OCI-LY7 (cell line): Measurements from ENCODE around the gene NPY1R. TPM values are rescaled to one million over a fixed set of nuclear protein-coding genes. Genes with fewer than 3 reads are reported as not detected.

Experiments
- BruUV-seq: library from RNA; stranded (reverse); fragments of 400-500 nt; replicated peaks from 2 replicates; lab custom pipeline; 2021; lab: Mats Ljungman, UMichigan
- CTCF ChIA-PET: fragments of 300-600 bp; sonication (Branson Sonifier 250); formaldehyde crosslinking; loops from one replicate; lab custom pipeline; 2022; ENCODE audit warnings: antibody characterized with exemption; ENCODE audit not compliant: unreplicated experiment; lab: Charles Lee
- POLR2A ChIA-PET: fragments of 300-600 bp; sonication (Branson Sonifier 250); formaldehyde crosslinking; loops from one replicate; lab custom pipeline; 2022; ENCODE audit warnings: antibody characterized with exemption; lab: Charles Lee
- DNase-seq: peaks from one replicate; pipeline ENCODE4 v3.0.0-alpha.2; 2015; ENCODE audit warnings: low spot score
- H2AFZ ChIP-seq: fragments of 200-600 bp; sonication (generic), shearing (Covaris generic); 2 replicates; pipeline ENCODE4 v1.6.1; 2014; ENCODE audit warnings: mild to moderate bottlenecking, antibody characterized with exemption, low read length, moderate library complexity
- H3K27ac ChIP-seq: fragments of 200-600 bp; sonication (generic); 2 replicates; pipeline ENCODE4 v1.5.1; 2014; ENCODE audit warnings: mixed run types, low read depth, mild to moderate bottlenecking, moderate library complexity, low read length, inconsistent platforms; ENCODE audit not compliant: poor library complexity, severe bottlenecking
- H3K36me3 ChIP-seq: fragments of 200-600 bp; sonication (generic); 2 replicates; pipeline ENCODE4 v1.6.1; 2014; ENCODE audit warnings: mild to moderate bottlenecking, antibody characterized with exemption, low read length, moderate library complexity, mixed read lengths; ENCODE audit not compliant: insufficient read depth
- H3K4me1 ChIP-seq: fragments of 200-600 bp; sonication (generic); 2 replicates; pipeline ENCODE4 v1.5.1; 2014; ENCODE audit warnings: mild to moderate bottlenecking, low read length; ENCODE audit not compliant: insufficient read depth, poor library complexity, severe bottlenecking
- H3K4me2 ChIP-seq: fragments of 200-600 bp; sonication (generic); 2 replicates; pipeline ENCODE4 v1.6.1; 2014; ENCODE audit warnings: mild to moderate bottlenecking, low read length
- H3K4me3 ChIP-seq: fragments of 200-600 bp; sonication (generic); 2 replicates; pipeline ENCODE4 v1.5.1; 2014; ENCODE audit warnings: mild to moderate bottlenecking, low read depth, low read length; ENCODE audit not compliant: poor library complexity, severe bottlenecking
- H3K79me2 ChIP-seq: fragments of 200-600 bp; sonication (generic); 2 replicates; pipeline ENCODE4 v1.6.1; 2016; ENCODE audit warnings: low read depth, mild to moderate bottlenecking, low read length, moderate library complexity, mixed read lengths; ENCODE audit not compliant: insufficient read depth
- H3K9me2 ChIP-seq: fragments of 200-600 bp; sonication (generic); 2 replicates; pipeline ENCODE4 v1.6.1; 2016; ENCODE audit warnings: mild to moderate bottlenecking, low read length, mixed read lengths; ENCODE audit not compliant: insufficient read depth
- H3K9me3 ChIP-seq: fragments of 200-600 bp; sonication (generic); 2 replicates; pipeline ENCODE4 v1.6.1; 2014; ENCODE audit warnings: mild to moderate bottlenecking, mixed run types, low read length, mixed read lengths
- H4K20me1 ChIP-seq: fragments of 200-600 bp; sonication (generic); 2 replicates; pipeline ENCODE4 v1.6.1; 2014; ENCODE audit warnings: mild to moderate bottlenecking, antibody characterized with exemption, low read length, moderate library complexity, mixed read lengths; ENCODE audit not compliant: insufficient read depth
- EZH2phosphoT487 ChIP-seq: fragments of 200-600 bp; sonication (generic); IDR thresholded peaks from 2 replicates; pipeline ENCODE4 v1.6.1; 2018; ENCODE audit warnings: low read depth, borderline replicate concordance, mild to moderate bottlenecking, mixed run types, antibody characterized with exemption, low read length, moderate library complexity, mixed read lengths
- intact Hi-C: fragments of 100-400 bp; cut with micrococcal nuclease; formaldehyde crosslinking; loops from one replicate; pipeline ENCODE4 v1.10.0; 2022; ENCODE audit not compliant: unreplicated experiment
- total RNA-seq, 2 experiments: library from RNA; depleted of rRNA in 1 of 2; stranded (reverse); fragments of >200 nt in 1 of 2; shearing (Covaris generic) in 1 of 2; gene quantifications; 2 replicates each; pipeline ENCODE4 v1.2.3, GENCODE V29; 2014 to 2022
- TF ChIP-seq, protein P1 (sequence below): fragments of 200-600 bp; sonication (generic); conservative IDR thresholded peaks from 2 replicates; pipeline ENCODE4 v1.5.1; 2014; ENCODE audit warnings: mild to moderate bottlenecking, antibody characterized with exemption, low read length, moderate library complexity, mixed read lengths

The NPY1R gene
- total RNA-seq, 2 experiments from 2014 or later: not detected

DNA sequence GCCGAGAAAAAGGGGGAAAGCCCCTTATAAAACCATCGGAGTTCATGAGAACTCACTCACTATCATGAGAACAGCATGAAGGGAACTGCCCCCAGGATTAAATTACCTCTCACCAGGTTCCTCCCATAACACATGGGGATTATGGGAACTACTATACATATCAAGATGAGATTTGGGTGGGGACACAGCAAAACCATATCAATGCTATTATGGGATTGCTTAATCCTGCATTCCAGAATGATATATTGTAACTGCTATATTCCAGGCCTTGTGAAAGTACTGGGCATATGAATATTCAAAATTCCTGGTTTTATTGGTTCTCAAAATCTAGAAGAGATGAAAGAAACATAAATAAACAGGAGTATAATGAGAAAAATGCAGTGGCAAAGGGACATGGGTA, 29.3 kb downstream of the NPY1R start:
- intact Hi-C loops: no loop called here
- CTCF ChIA-PET: no interaction called here

DNA sequence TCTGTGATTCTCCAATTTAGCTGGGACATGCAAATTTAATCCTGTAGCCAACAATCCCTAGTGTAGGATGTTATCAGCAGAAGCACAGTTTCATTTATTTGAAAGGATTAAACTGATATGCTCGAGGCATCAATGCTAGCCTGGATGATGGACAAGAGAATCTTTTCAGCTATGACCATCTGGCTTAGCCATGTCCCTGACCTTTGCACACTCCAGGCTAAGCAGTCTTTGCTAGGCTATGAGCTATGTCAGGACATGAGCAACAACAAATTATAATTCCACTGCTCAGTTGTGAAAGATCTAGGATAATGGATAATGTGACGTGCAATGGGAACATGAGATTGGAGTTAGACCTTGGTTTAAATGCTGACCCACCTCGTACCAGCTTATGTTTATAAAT, 32.0 kb downstream of the NPY1R start:
- TF ChIP-seq, protein P1, sequence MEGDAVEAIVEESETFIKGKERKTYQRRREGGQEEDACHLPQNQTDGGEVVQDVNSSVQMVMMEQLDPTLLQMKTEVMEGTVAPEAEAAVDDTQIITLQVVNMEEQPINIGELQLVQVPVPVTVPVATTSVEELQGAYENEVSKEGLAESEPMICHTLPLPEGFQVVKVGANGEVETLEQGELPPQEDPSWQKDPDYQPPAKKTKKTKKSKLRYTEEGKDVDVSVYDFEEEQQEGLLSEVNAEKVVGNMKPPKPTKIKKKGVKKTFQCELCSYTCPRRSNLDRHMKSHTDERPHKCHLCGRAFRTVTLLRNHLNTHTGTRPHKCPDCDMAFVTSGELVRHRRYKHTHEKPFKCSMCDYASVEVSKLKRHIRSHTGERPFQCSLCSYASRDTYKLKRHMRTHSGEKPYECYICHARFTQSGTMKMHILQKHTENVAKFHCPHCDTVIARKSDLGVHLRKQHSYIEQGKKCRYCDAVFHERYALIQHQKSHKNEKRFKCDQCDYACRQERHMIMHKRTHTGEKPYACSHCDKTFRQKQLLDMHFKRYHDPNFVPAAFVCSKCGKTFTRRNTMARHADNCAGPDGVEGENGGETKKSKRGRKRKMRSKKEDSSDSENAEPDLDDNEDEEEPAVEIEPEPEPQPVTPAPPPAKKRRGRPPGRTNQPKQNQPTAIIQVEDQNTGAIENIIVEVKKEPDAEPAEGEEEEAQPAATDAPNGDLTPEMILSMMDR: no peak
- TF ChIP-seq EZH2phosphoT487: no peak
- no peaks in the 10 kb centered on the region for H3K9me2 ChIP-seq
- no peaks in the 10 kb centered on the region for H3K4me1 ChIP-seq
- no TSS peak for BruUV-seq
- H3K4me2 ChIP-seq: no peak overlapping the region
- no peak overlapping the region for H2AFZ ChIP-seq
- no peaks in the 10 kb centered on the region for H3K36me3 ChIP-seq
- POLR2A ChIA-PET: interaction anchor here (1.5 kb wide), 1 partner anchor 10 kb away, joined by 3 read pairs; no protein-coding TSS in a partner anchor
- CTCF ChIA-PET: no interaction called here
- H3K4me3 ChIP-seq: no peak overlapping the region
- no peaks in the 10 kb centered on the region for H3K79me2 ChIP-seq
- H3K27ac ChIP-seq: no peak overlapping the region
- no peak for DNase-seq
- H3K9me3 ChIP-seq: no peaks in the 10 kb centered on the region
- H4K20me1 ChIP-seq: no peaks in the 10 kb centered on the region
- intact Hi-C loops: no loop called here

More for the DNA sequence above, 29.3 kb downstream of the NPY1R start:
- BruUV-seq: no TSS peak
- Histone ChIP-seq H3K27ac (no peak overlapping the region), H2AFZ (no peak overlapping the region), H3K4me3 (no peak overlapping the region), H4K20me1 (no peaks in the 10 kb centered on the region), H3K79me2 (no peaks in the 10 kb centered on the region), H3K4me1 (no peaks in the 10 kb centered on the region), H3K4me2 (no peak overlapping the region), H3K9me2 (no peaks in the 10 kb centered on the region), H3K9me3 (no peaks in the 10 kb centered on the region), H3K36me3 (no peaks in the 10 kb centered on the region)
- POLR2A ChIA-PET: no interaction called here
- TF ChIP-seq, protein P1: no peak
- TF ChIP-seq EZH2phosphoT487: no peak
- no peak for DNase-seq

DNA sequence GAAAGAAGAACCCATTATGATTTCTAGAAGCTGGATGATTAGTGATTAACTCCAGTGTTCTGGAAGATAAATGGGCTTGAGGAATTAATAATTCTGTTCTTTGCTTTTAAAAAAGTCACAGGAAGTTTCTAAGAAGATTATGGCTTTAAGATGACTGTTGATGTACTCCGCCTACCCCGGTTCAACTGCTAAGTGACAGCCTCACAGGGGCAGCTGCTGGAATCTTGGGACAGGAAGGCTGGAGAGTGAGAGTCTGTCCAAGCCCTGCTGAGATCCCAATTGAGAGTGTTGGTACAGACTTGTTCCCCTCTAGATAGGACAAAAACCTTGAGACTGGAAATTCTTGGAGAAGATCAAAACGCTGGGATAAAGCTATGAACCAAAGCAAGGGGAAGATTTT, 37.3 kb downstream of the NPY1R start:
- Histone ChIP-seq H3K4me3 (no peak overlapping the region), H3K9me3 (no peaks in the 10 kb centered on the region), H3K79me2 (no peaks in the 10 kb centered on the region), H3K36me3 (no peaks in the 10 kb centered on the region), H2AFZ (no peak overlapping the region), H3K9me2 (no peaks in the 10 kb centered on the region), H3K27ac (no peak overlapping the region), H4K20me1 (no peaks in the 10 kb centered on the region), H3K4me1 (no peaks in the 10 kb centered on the region), H3K4me2 (no peak overlapping the region)
- intact Hi-C loops: no loop called here
- CTCF ChIA-PET: no interaction called here
- POLR2A ChIA-PET: no interaction called here
- BruUV-seq: no TSS peak
- DNase-seq: no peak
- TF ChIP-seq EZH2phosphoT487: no peak
- TF ChIP-seq, protein P1: no peak
